ENCODE results near the gene PRKD1. TPM values are rescaled to one million over a fixed set of nuclear protein-coding genes. Genes with fewer than 3 reads are reported as not detected.

PRKD1 gene
- total RNA-seq, 1 experiment from 2014 or later = 0.36 TPM

DNA sequence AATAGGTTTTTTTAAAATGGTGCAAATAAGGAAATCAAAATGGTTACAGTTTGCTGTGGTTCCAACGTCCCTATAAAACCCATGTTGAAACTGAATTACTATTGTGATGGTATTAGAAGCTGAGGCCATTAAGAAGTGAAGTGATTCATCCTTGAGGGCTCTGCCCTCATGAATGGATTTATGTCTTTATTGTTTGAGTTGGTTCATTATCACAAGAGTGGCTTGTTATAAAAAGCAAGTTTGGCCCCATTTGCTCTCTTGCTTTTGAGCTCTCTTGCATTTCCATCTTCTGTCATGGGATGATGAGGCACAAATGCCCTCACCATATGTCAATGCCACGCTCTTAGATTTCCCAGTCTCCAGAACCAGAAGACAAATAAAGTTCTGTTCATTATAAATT is 62.3 kb downstream of the PRKD1 start:
- POLR2A ChIA-PET = no interaction called here
- no peak overlapping the region for H3K27ac Mint-ChIP-seq (ENCODE audit: unreplicated experiment)
- BruUV-seq (replicated peaks) = no TSS peak

DNA sequence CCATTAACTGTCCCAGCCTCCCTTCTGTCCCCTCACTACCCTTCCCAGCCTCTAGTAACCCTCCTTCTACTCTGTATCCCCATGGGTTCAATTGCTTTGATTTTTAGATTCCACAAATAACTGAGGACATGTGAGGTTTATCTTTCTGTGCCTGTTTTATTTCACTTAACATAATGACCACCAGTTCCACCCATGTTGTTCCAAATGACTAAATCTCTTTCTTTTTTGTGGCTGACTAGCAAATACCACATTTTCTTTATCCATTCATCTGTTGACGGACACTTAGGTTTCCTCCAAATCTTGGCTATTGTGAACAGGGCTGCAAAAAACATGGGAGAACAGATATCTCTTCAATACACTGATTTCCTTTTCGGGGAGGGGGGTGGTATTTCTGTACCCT is 65.7 kb downstream of the PRKD1 start:
- Mint-ChIP-seq H3K36me3 (ENCODE audit: insufficient read depth, unreplicated experiment) (no peaks in the 10 kb centered on the region), H3K9me3 (ENCODE audit: unreplicated experiment) (no peaks in the 10 kb centered on the region), H3K4me3 (ENCODE audit: unreplicated experiment) (no peak overlapping the region), H3K4me1 (ENCODE audit: low read depth, unreplicated experiment) (no peaks in the 10 kb centered on the region), H3K27me3 (ENCODE audit: insufficient read depth, unreplicated experiment) (no peaks in the 10 kb centered on the region), H3K27ac (ENCODE audit: unreplicated experiment) (no peak overlapping the region)
- H3K27me3 ChIP-seq (replicated peaks; ENCODE audit: control insufficient read depth, insufficient read depth, low read length) = no peaks in the 10 kb centered on the region
- no peak for DNase-seq
- no peaks in the 10 kb centered on the region for H3K36me3 ChIP-seq (ENCODE audit: control insufficient read depth, insufficient read depth, low read length)
- ChIA-PET CTCF (no interaction called here), POLR2A (no interaction called here)
- intact Hi-C loops (cut with micrococcal nuclease; ENCODE audit: unreplicated experiment) = no loop called here
- H3K4me1 ChIP-seq = no peaks in the 10 kb centered on the region
- no TSS peak for BruUV-seq (replicated peaks)
- TF ChIP-seq, protein P1, sequence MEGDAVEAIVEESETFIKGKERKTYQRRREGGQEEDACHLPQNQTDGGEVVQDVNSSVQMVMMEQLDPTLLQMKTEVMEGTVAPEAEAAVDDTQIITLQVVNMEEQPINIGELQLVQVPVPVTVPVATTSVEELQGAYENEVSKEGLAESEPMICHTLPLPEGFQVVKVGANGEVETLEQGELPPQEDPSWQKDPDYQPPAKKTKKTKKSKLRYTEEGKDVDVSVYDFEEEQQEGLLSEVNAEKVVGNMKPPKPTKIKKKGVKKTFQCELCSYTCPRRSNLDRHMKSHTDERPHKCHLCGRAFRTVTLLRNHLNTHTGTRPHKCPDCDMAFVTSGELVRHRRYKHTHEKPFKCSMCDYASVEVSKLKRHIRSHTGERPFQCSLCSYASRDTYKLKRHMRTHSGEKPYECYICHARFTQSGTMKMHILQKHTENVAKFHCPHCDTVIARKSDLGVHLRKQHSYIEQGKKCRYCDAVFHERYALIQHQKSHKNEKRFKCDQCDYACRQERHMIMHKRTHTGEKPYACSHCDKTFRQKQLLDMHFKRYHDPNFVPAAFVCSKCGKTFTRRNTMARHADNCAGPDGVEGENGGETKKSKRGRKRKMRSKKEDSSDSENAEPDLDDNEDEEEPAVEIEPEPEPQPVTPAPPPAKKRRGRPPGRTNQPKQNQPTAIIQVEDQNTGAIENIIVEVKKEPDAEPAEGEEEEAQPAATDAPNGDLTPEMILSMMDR (IDR thresholded peaks at IDR 0.05; ENCODE audit: insufficient read depth in 1 of 2, low read depth in 1 of 2, low read length in 1 of 2, severe bottlenecking in 1 of 2, unreplicated experiment in 1 of 2) = no peak
- H3K4me3 ChIP-seq (ENCODE audit: low read depth, low read length) = no peak overlapping the region
- H3K9me3 ChIP-seq = no peaks in the 10 kb centered on the region

More for the DNA sequence above, 62.3 kb downstream of the PRKD1 start:
- no peaks in the 10 kb centered on the region for H3K4me1 Mint-ChIP-seq (ENCODE audit: low read depth, unreplicated experiment)
- Histone ChIP-seq H3K4me3 (ENCODE audit: low read depth, low read length) (no peak overlapping the region), H3K9me3 (no peaks in the 10 kb centered on the region), H3K27me3 (replicated peaks; ENCODE audit: control insufficient read depth, insufficient read depth, low read length) (no peaks in the 10 kb centered on the region), H3K36me3 (ENCODE audit: control insufficient read depth, insufficient read depth, low read length) (no peaks in the 10 kb centered on the region), H3K4me1 (no peaks in the 10 kb centered on the region)
- no peak overlapping the region for H3K4me3 Mint-ChIP-seq (ENCODE audit: unreplicated experiment)
- intact Hi-C loops (cut with micrococcal nuclease; ENCODE audit: unreplicated experiment) = no loop called here
- no peaks in the 10 kb centered on the region for H3K9me3 Mint-ChIP-seq (ENCODE audit: unreplicated experiment)
- no peaks in the 10 kb centered on the region for H3K27me3 Mint-ChIP-seq (ENCODE audit: insufficient read depth, unreplicated experiment)
- CTCF ChIA-PET = no interaction called here
- TF ChIP-seq, protein P1 (IDR thresholded peaks at IDR 0.05; ENCODE audit: insufficient read depth in 1 of 2, low read depth in 1 of 2, low read length in 1 of 2, severe bottlenecking in 1 of 2, unreplicated experiment in 1 of 2) = no peak
- H3K36me3 Mint-ChIP-seq (ENCODE audit: insufficient read depth, unreplicated experiment) = no peaks in the 10 kb centered on the region
- no peak for DNase-seq

DNA sequence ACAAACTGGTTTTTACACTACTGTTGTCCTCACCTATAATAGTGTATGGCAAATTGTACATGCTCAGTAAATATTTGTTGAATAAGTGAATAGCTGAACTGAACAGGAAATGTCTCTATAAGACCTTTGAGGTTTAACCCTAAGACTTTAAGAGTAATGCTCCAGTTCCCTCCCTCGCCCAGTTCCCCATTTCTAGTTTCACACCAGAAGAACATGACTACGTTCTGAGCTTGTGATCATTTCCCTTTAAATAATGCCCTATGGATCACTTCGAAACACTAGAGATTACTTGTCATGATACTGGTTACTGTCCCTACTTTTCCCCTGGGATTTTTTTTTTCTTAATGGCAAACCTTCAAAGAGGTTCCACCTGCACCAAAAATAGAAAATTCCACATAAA is 69.3 kb downstream of the PRKD1 start:
- intact Hi-C loops (cut with micrococcal nuclease; ENCODE audit: unreplicated experiment) = no loop called here
- no peaks in the 10 kb centered on the region for H3K4me1 ChIP-seq
- H3K27me3 ChIP-seq (replicated peaks; ENCODE audit: control insufficient read depth, insufficient read depth, low read length) = no peaks in the 10 kb centered on the region
- H3K36me3 ChIP-seq (ENCODE audit: control insufficient read depth, insufficient read depth, low read length) = no peaks in the 10 kb centered on the region
- no peak for DNase-seq
- Mint-ChIP-seq H3K9me3 (ENCODE audit: unreplicated experiment) (peaks cover 22% of the 10 kb centered on the region), H3K27ac (ENCODE audit: unreplicated experiment) (no peak overlapping the region), H3K36me3 (ENCODE audit: insufficient read depth, unreplicated experiment) (no peaks in the 10 kb centered on the region), H3K4me3 (ENCODE audit: unreplicated experiment) (no peak overlapping the region), H3K4me1 (ENCODE audit: low read depth, unreplicated experiment) (no peaks in the 10 kb centered on the region), H3K27me3 (ENCODE audit: insufficient read depth, unreplicated experiment) (no peaks in the 10 kb centered on the region)
- CTCF ChIA-PET = no interaction called here
- H3K9me3 ChIP-seq = 0 out of 2 replicates have a peak, but pooled peaks cover 2% of the 10 kb centered on the region
- no peak overlapping the region for H3K4me3 ChIP-seq (ENCODE audit: low read depth, low read length)
- POLR2A ChIA-PET = no interaction called here
- BruUV-seq (replicated peaks) = no TSS peak
- TF ChIP-seq, protein P1 (IDR thresholded peaks at IDR 0.05; ENCODE audit: insufficient read depth in 1 of 2, low read depth in 1 of 2, low read length in 1 of 2, severe bottlenecking in 1 of 2, unreplicated experiment in 1 of 2) = no peak
